ENCODE data around the gene GSTA4. TPM values are rescaled to one million over a fixed set of nuclear protein-coding genes. Genes with fewer than 3 reads are reported as not detected.

GSTA4 gene
- total and polyA plus RNA-seq, 2 of the 13 experiments (the other 11 are each of a cell fraction or from before 2014, with no cell fraction given), result 34.1 to 53.6 TPM

DNA sequence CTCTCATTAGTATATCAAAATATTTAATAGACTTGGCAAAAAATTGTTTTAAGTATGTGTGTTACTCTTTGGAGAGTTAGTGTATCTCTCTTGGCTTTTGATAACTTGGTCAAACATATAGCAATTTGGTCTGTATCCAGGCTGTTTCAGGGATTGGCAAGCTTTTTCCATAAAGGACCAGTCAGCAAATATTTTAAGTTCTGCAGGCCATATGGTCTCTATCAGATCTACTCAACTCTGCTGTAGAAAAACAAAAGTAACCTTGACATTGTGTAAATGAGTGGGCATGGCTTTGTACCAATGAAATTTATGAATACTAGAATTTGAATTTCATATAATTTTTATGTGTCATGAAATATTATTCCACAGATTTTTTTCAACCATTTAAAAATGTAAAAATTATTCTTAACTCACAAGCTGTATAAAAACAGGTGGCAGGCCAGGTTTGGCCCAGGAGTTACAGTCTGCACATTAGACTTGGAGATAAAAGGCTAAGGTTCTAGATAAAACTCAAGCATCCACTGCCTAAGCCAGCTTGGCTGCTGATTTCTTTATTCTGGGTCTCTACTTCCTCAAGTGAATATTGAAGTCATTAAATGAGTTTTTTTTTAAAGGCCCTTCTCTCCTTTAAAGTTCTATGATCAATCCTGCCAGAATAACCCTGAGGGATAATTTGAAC, 13.7 kb downstream of the GSTA4 start:
- in situ Hi-C loops (cut with HindIII; ENCODE audit: extremely low pct_ligation_motif_present, low pct_unique_long_range_greater_than_20kb) (no loop called here), intact Hi-C loops (cut with micrococcal nuclease; ENCODE audit: unreplicated experiment) (no loop called here)
- no peaks in the 10 kb centered on the region for H4K20me1 ChIP-seq (ENCODE audit: insufficient read depth, low read length)
- peaks cover 4 to 30% of the 10 kb centered on the region in 2 experiments for H3K36me3 ChIP-seq (replicated peaks in 1 of 2; ENCODE audit: control insufficient read depth in 1 of 2, insufficient read depth in 2 of 2, low read length in 2 of 2)
- H2AFZ ChIP-seq (ENCODE audit: low read length), result no peak overlapping the region
- no peak overlapping the region for H3K4me2 ChIP-seq (ENCODE audit: low read depth, low read length)
- H3K27ac ChIP-seq (ENCODE audit: extremely low read length, insufficient read depth, low read length), result no peak overlapping the region
- POLR2A ChIA-PET, result no interaction called here
- H3K9me3 ChIP-seq (ENCODE audit: low read length), result no peaks in the 10 kb centered on the region
- no peaks in the 10 kb centered on the region for H3K79me2 ChIP-seq (ENCODE audit: insufficient read depth, low read length)
- ATAC-seq (no peak), FAIRE-seq (no peak), DNase-seq (ENCODE audit: low spot score) (no peak)
- peaks cover 7% of the 10 kb centered on the region for H3K4me1 ChIP-seq (ENCODE audit: insufficient read depth, low read length)
- no peak overlapping the region for H3K4me3 ChIP-seq (replicated peaks in 1 of 3; ENCODE audit: insufficient read depth in 1 of 3, low read depth in 2 of 3, low read length in 3 of 3)
- CTCF ChIA-PET (ENCODE audit: low intra/inter-chr PET ratio, low total read pairs), result no interaction called here
- no TSS peak for BruUV-seq (replicated peaks)
- TF ChIP-seq PCBP2 (optimal IDR thresholded peaks at IDR 0.05; ENCODE audit: low read depth, low read length, poor library complexity, severe bottlenecking) (no peak), ZNF746 (CRISPR knock-in tag; IDR thresholded peaks at IDR 0.05) (no peak), PRMT3 (CRISPR knock-in tag; IDR thresholded peaks at IDR 0.05; ENCODE audit: borderline replicate concordance, low read depth) (no peak), ZNF292 (CRISPR knock-in tag; IDR thresholded peaks at IDR 0.05; ENCODE audit: borderline replicate concordance, low read depth) (no peak), MAFK (conservative IDR thresholded peaks at IDR 0.05 in 1 of 2, IDR thresholded peaks at IDR 0.05 in 1 of 2; ENCODE audit: low read length in 2 of 2) (peak; percentile 83 to 89), MAFF (IDR thresholded peaks at IDR 0.05; ENCODE audit: low read depth, low read length) (peak; percentile 83), KDM3A (CRISPR knock-in tag; IDR thresholded peaks at IDR 0.05; ENCODE audit: low read depth) (no peak), MBD4 (IDR thresholded peaks at IDR 0.05; ENCODE audit: borderline replicate concordance, low read length) (no peak), ZMYM2 (CRISPR knock-in tag; IDR thresholded peaks at IDR 0.05) (no peak), DNMT3B (CRISPR knock-in tag; conservative IDR thresholded peaks at IDR 0.05) (no peak), NPAS2 (CRISPR knock-in tag; IDR thresholded peaks at IDR 0.05; ENCODE audit: borderline replicate concordance) (no peak)
- TF ChIP-seq, protein P1, sequence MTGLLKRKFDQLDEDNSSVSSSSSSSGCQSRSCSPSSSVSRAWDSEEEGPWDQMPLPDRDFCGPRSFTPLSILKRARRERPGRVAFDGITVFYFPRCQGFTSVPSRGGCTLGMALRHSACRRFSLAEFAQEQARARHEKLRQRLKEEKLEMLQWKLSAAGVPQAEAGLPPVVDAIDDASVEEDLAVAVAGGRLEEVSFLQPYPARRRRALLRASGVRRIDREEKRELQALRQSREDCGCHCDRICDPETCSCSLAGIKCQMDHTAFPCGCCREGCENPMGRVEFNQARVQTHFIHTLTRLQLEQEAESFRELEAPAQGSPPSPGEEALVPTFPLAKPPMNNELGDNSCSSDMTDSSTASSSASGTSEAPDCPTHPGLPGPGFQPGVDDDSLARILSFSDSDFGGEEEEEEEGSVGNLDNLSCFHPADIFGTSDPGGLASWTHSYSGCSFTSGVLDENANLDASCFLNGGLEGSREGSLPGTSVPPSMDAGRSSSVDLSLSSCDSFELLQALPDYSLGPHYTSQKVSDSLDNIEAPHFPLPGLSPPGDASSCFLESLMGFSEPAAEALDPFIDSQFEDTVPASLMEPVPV (CRISPR knock-in tag; IDR thresholded peaks at IDR 0.05), result no peak
- no peak overlapping the region for H3K9ac ChIP-seq (ENCODE audit: insufficient read depth, low read depth, low read length)
- H3K27me3 ChIP-seq (ENCODE audit: control insufficient read depth in 1 of 2, insufficient read depth in 2 of 2, low read length in 2 of 2), result no peaks in the 10 kb centered on the region
